ENCODE measurements around the gene FNDC3B.
A peak's percentile ranks its signal among the peaks of the same experiment; 100 is the strongest.

FNDC3B gene

GRCh38 chr3:172138193-172138537 lies 98.8 kb downstream of the FNDC3B start:
- peaks cover 15% of the 10 kb centered on the region for H3K4me1 ChIP-seq (ENCODE audit: control insufficient read depth, insufficient read depth, low read length)
- H3K4me3 ChIP-seq (ENCODE audit: low read depth, low read length), result no peak overlapping the region
- no peak overlapping the region; the same call in 1 of the 2 replicates for H3K27ac ChIP-seq (ENCODE audit: extremely low read depth, low read depth, low read length)
- H3K9me3 ChIP-seq (ENCODE audit: control insufficient read depth, insufficient read depth, low read depth, low read length), result no peaks in the 10 kb centered on the region
- TF ChIP-seq ZNF596 (tag by site-specific recombination; IDR thresholded peaks at IDR 0.05) (no peak), PRDM6 (tag by site-specific recombination; IDR thresholded peaks at IDR 0.05) (peak; percentile 58)
- H3K36me3 ChIP-seq (ENCODE audit: control insufficient read depth in 2 of 2, insufficient read depth in 1 of 2, low read length in 2 of 2), result no peaks in the 10 kb centered on the region
- ChIA-PET POLR2A (interaction anchor here (0.9 to 3.0 kb wide), 3 partner anchors 13 to 99 kb away, joined by 3 to 10 read pairs (median 6); partner anchors contain the start of gene FNDC3B), CTCF (interaction anchor here (0.5 kb wide), 1 partner anchor 99 kb away, joined by 3 read pairs; the partner anchor contains the start of gene FNDC3B)

- Histone ChIP-seq H3K4me3 (ENCODE audit: low read depth, low read length) (no peak overlapping the region), H3K36me3 (ENCODE audit: control insufficient read depth in 2 of 2, insufficient read depth in 1 of 2, low read length in 2 of 2) (no peaks in the 10 kb centered on the region), H3K27ac (ENCODE audit: extremely low read depth, low read depth, low read length) (no peak overlapping the region), H3K4me1 (ENCODE audit: control insufficient read depth, insufficient read depth, low read length) (peaks cover 15% of the 10 kb centered on the region), H3K9me3 (ENCODE audit: control insufficient read depth, insufficient read depth, low read depth, low read length) (no peaks in the 10 kb centered on the region)
- CTCF ChIA-PET, result interaction anchor here (0.6 to 1.1 kb wide), 2 partner anchors 219 to 323 kb away, joined by 3 read pairs; no protein-coding TSS in a partner anchor
- POLR2A ChIA-PET, result interaction anchor here (1.5 to 3.0 kb wide), 2 partner anchors 97 to 100 kb away, joined by 6 to 10 read pairs; partner anchors contain the start of gene FNDC3B
- no peak for TF ChIP-seq ZNF26 (tag by site-specific recombination; IDR thresholded peaks at IDR 0.05)
- no peak for TF ChIP-seq ZFHX2 (tag by site-specific recombination; conservative IDR thresholded peaks at IDR 0.05)
- TF ChIP-seq PRDM6 (tag by site-specific recombination; IDR thresholded peaks at IDR 0.05), result peak; percentile 45
- TF ChIP-seq PRDM1 (tag by site-specific recombination; IDR thresholded peaks at IDR 0.05), result peak; percentile 24; the same call in 1 of the 2 replicates
- TF ChIP-seq ZNF530 (tag by site-specific recombination; IDR thresholded peaks at IDR 0.05; ENCODE audit: low read depth), result no peak
- TF ChIP-seq TRIM28 (IDR thresholded peaks at IDR 0.05; ENCODE audit: borderline replicate concordance, low read length), result 0 out of 2 replicates have a peak, but pooled peaks have one; percentile 32
- no peak for TF ChIP-seq ZNF302 (tag by site-specific recombination; IDR thresholded peaks at IDR 0.05; ENCODE audit: low read depth)
- TF ChIP-seq ZNF114 (tag by site-specific recombination; IDR thresholded peaks at IDR 0.05), result no peak
- peak; percentile 70; the same call in 1 of the 2 replicates for TF ChIP-seq SCRT2 (tag by site-specific recombination; IDR thresholded peaks at IDR 0.05)
- TF ChIP-seq GLIS1 (tag by site-specific recombination; IDR thresholded peaks at IDR 0.05), result no peak
- peak; percentile 33; the same call in 1 of the 2 replicates for TF ChIP-seq SCRT1 (tag by site-specific recombination; IDR thresholded peaks at IDR 0.05; ENCODE audit: borderline replicate concordance)
- TF ChIP-seq GLIS2 (tag by site-specific recombination; IDR thresholded peaks at IDR 0.05), result no peak
- 0 out of 2 replicates have a peak, but pooled peaks have one; percentile 36 for TF ChIP-seq ZFP69B (tag by site-specific recombination; IDR thresholded peaks at IDR 0.05)
- TF ChIP-seq INSM2 (tag by site-specific recombination; IDR thresholded peaks at IDR 0.05), result 0 out of 2 replicates have a peak, but pooled peaks have one; percentile 61
- no peak for TF ChIP-seq ZNF701 (tag by site-specific recombination; IDR thresholded peaks at IDR 0.05)
- no peak for TF ChIP-seq HOXD13 (CRISPR knock-in tag; IDR thresholded peaks at IDR 0.05; ENCODE audit: borderline replicate concordance)
- TF ChIP-seq ZBTB20 (tag by site-specific recombination; IDR thresholded peaks at IDR 0.05), result no peak
- TF ChIP-seq ZNF544 (tag by site-specific recombination; IDR thresholded peaks at IDR 0.05), result no peak
- peak; percentile 42; the same call in 1 of the 2 replicates for TF ChIP-seq ZNF600 (tag by site-specific recombination; IDR thresholded peaks at IDR 0.05)
- TF ChIP-seq ZNF791 (tag by site-specific recombination; IDR thresholded peaks at IDR 0.05), result no peak
- TF ChIP-seq ZNF366 (tag by site-specific recombination; conservative IDR thresholded peaks at IDR 0.05), result peak; percentile 62
- no peak for TF ChIP-seq ZNF416 (tag by site-specific recombination; IDR thresholded peaks at IDR 0.05)
- peak; percentile 79 for TF ChIP-seq ZNF629 (tag by site-specific recombination; IDR thresholded peaks at IDR 0.05)
- no peak for TF ChIP-seq ZBTB1 (tag by site-specific recombination; IDR thresholded peaks at IDR 0.05)
- 0 out of 2 replicates have a peak, but pooled peaks have one; percentile 9 for TF ChIP-seq ZBTB8A (tag by site-specific recombination; IDR thresholded peaks at IDR 0.05)
- no peak for TF ChIP-seq ZSCAN4 (tag by site-specific recombination; IDR thresholded peaks at IDR 0.05)
These were observed 99.6 kb downstream of the FNDC3B start for GRCh38 chr3:172138792-172139507.
